NCI-H146 (cell line): ENCODE data around the gene LRRC45.

Experiments
- DNase-seq: peaks from one replicate; lab custom pipeline; 2025; lab: John Stamatoyannopoulos, UW

LRRC45 gene

DNA sequence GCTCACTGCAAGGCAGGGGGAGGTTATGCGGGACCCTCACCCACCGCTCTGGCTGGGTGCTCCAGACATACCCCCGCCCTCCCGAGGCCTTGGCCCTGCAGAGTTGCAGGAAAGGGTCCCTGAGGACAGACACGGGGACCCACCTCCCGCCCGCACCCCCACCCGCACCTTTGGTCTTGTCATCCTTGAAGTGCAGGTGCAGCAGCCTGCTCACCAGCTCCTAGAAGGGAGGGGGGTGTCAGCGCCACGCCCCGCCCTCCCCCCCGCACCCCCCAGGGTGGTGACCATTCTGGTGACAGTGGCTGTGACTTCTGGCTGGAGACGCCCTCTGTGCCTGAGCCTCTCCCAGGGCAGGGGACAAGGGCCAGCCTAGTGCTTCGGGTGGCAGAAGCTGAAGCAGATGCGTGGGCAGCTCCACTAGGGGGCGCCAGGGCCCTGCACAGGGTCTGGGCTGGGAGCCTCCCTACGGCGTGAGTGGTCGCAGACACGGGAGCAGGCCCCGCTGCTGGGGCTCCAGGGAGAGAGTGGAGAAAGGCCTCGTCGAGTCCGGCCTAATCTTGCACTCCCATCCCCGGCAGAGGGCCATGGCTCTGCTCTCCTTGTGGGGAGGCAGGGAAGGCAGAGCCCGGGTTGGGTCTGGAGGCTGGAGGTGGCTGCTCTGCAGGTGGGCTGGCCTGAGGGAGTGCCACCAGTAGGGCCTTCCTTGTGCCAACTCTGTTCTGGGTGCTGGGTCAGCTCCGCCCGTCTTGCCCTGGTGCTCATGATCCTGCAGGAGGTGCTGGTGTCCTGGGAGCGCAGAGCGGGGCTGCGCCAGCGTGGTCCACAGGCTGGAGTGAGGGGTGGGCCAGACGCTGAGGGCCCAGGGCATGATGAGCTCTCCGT, 3.2 kb upstream of the LRRC45 start:
- DNase-seq = peak; percentile 32

- DNase-seq = no peak
These were observed 2.5 kb upstream of the LRRC45 start for GRCh38 chr17:82020572-82021106.

DNA sequence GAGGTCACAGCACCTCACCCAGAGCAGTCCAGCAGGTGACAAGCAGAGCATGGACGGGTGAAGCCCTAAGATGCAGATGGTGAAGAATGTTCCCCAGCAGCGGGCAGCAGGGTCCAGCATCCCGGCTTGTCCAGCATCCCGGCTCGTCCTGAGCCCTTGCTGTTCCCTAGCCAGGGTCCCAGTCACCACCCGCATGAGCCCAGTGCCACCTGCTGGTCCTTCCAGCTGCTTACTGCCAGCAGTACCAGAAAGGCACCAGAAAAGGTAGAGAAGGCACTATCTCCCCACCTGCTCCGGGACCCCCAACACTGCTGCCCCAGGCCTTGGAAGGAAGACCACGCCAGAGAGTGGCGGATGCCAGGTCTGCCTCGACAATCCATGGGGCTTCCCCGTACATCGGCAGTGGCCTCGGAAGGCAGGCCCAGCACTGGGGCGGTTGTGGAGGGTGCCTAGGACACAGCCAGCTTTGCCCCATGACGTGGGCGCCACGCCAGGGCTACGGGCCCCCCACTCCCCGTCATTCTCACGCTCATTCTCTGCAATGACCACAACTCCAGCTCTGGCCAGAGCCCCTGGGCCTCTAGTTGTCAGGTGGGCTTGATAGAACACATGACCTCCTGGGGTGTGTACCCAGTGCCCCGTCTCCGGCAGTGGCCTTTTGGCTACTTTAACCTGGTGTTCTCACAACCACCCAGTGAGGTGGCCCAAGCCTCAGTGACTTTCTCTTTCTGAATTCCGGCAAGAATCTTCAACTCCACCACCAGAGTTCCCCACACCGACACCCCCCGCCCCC, 1.8 kb upstream of the LRRC45 start:
- peak; percentile 38 for DNase-seq

GRCh38 chr17:82021900-82022309, 1.2 kb upstream of the LRRC45 start:
- no peak for DNase-seq

- peak; percentile 30 for DNase-seq
These were observed 660 bp upstream of the LRRC45 start, which contains the start of gene CENPX for GRCh38 chr17:82022310-82022980. Gene CENPX (minus strand): TSS chr17:82022878. CDS start chr17:82022861, 17 bp downstream.

GRCh38 chr17:82023447-82024241, 539 bp downstream of the LRRC45 start:
- peak; percentile 62 for DNase-seq

DNA sequence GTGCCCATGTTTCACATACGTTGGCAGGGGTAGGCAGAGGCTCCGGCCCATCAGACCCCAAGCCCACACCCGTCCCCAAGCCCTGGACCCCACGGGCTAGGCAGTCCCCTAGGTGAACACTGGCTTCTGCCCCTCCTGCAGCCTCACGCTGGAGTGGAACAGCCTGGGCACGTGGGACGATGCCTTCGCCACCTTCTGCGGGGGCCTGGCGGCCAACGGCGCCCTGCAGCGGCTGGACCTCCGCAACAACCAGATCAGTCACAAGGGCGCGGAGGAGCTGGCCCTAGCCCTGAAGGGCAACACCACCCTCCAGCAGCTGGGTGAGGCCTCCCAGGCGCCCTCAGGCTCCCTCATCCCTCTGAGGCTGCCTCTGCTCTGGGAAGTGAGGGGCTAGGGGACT, 1.8 kb downstream of the LRRC45 start:
- no peak for DNase-seq

DNA sequence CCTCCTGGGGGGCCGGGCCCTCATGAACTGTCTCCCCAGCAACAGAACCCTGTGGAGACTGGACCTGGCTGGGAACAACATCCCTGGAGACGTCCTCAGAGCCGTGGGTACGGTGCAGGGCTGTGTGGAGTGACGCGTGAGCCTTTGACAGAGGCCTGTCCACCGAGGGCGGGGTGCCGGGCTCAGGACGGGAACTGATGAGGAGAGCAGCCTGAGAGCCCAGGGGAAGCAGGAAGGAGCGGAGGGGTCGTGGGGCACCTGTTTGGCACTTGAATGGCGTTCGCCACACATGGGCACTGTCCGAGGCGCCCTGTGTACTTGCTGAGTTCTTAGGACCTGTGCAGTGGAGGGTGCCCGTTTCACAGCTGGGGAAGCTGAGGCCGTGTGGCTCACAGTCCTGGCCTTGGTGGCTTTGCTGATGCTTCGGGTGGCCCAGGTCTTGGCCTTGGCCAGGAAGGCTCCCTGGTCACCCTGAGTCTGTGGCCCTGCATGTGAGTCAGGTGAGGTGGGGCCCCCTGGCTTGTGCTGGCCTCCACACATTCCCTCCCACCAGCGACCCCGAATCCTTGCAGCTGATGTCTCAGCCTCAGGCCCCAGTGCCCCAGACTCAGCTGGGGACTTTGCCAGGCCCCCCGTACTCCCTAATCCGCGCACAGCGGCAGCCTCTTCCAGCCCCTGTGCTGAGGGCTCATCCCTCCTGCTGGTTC, 2.4 kb downstream of the LRRC45 start:
- no peak for DNase-seq

- no peak for DNase-seq
These were observed 5.1 kb downstream of the LRRC45 start for GRCh38 chr17:82028246-82028645.

DNA sequence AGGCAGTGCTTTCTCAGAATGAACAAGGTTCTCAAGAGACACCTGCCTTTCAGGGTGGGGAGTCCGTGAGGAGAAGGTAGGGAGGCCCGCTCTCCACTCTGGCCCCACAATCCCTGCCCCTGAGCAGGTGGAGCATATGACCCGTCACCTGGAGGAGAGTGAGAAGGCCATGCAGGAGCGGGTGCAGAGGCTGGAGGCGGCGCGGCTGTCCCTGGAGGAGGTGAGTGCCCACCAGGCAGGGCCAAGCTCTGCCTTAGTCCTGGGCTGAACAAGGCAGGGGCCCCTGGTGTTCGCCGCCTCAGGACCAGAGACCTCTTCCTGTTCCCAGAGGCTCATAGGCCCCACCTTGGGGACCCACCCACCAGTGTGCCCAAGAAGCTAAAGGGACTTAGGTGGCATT, 5.9 kb downstream of the LRRC45 start:
- DNase-seq = no peak

- DNase-seq = no peak
These were observed 6.3 kb downstream of the LRRC45 start for GRCh38 chr17:82029391-82029790.

GRCh38 chr17:82029990-82030469, 6.9 kb downstream of the LRRC45 start:
- DNase-seq = no peak

DNA sequence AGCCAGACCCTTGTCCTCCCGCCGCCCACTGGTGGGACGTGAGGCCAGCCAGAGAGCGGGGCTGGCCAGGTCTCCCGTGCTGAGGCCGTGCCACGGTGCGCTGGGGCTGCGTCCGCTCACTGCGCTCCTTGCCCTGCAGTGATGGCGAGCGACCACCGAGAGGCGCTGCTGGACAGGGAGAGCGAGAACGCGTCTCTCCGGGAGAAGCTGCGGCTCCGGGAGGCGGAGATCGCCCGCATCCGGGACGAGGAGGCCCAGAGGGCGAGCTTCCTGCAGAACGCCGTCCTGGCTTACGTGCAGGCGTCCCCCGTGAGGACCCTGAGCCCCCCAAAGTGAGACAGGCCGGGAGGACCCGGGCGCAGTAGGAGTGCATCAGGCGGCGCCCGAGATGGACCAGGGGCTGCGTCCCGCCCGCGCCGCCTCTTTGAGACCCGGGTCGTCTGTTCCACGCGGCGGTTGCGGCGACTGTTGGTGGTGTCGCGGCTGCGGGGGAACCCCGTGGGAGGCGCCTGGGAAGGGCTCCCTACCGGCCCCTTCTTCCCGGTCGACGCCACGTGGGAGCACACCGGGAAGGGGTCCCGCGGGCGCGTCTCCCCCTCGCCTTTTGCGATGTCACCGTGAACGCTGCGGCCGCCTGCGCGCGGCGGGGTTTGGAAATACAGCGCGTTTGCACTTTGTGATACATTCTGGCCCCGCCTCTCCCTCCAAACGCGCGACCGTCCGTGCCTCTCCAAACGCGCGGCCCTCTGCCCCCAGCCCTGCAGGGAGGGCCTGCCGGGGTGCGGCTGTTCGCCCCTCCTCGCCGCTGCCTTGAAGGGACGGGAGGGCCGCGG, 7.6 kb downstream of the LRRC45 start:
- DNase-seq = peak; percentile 80

DNA sequence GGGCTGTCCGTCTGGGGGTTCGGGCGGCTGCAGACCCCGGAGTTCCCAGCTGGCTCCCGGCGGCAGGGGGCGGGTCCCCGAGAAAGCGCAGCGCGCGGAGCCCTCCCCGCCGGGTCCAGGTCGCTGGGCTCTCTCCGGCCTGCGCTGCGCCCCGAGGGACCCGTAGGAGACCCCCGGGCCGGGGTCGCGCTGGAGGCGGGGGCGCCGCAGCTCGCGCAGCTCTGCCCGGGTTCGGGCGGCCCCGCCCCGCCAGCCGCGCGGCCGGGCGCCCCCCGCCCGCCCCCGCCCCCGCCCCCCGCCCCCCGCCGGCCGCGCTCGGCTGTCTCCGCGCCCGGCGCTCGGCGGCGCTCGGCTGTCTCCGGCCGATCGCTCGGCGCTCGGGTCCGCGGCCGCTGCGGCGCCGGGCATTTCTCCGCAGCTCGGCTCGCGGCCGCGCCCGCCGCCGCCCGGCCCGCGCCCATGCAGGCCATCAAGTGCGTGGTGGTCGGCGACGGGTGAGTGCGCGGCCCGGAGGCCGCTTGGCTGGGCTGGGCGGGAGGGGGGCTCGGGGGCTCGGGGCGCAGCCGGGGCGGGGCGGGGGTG, 8.3 kb downstream of the LRRC45 start, which contains the start of gene RAC3:
Gene RAC3 (plus strand): TSS at position 376 of the 582 bp plus-strand sequence. CDS start 84 bp downstream, at position 460.
- DNase-seq = peak; percentile 50

- DNase-seq = peak; percentile 69
These were observed 9.0 kb downstream of the LRRC45 start for GRCh38 chr17:82031885-82032627.

- DNase-seq = no peak
These were observed 10.4 kb downstream of the LRRC45 start for GRCh38 chr17:82033359-82034085.

DNA sequence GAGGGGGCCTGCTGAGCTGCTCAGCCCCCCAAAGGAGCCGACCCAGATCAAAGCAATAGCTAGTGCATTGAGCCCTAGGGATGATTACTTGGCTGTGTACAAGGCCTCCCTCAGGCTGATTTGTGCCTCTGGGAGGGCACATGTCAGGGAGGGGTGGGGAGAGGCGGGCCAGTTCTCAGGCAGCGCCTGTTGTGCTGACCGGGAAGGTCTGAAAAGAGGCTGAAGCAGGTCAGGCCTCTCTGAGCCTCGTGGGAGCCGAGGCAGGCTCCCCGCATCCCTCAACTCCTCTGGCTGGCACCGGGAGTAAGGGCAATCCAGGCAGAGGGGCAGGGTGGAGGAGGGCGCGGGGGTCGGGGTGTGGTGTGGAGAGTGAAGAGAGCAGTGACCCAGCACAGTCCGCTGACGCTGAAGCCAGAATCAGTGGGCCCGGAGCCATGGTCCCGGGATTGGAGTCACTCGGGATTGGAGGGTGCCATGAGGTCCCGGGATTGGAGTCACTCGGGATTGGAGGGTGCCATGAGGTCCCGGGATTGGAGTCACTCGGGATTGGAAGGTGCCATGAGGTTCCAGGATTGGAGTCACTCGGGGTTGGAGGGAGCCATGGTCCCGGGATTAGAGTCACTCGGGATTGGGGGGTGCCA, 11.4 kb downstream of the LRRC45 start:
- DNase-seq = no peak
